ENCODE measurements around the gene GOLPH3L.
"Not testable (repeated sequence)": the region's sequence is repeated elsewhere in the genome, so short reads cannot be mapped to it uniquely, and the experiment has no call there.

The GOLPH3L gene

DNA sequence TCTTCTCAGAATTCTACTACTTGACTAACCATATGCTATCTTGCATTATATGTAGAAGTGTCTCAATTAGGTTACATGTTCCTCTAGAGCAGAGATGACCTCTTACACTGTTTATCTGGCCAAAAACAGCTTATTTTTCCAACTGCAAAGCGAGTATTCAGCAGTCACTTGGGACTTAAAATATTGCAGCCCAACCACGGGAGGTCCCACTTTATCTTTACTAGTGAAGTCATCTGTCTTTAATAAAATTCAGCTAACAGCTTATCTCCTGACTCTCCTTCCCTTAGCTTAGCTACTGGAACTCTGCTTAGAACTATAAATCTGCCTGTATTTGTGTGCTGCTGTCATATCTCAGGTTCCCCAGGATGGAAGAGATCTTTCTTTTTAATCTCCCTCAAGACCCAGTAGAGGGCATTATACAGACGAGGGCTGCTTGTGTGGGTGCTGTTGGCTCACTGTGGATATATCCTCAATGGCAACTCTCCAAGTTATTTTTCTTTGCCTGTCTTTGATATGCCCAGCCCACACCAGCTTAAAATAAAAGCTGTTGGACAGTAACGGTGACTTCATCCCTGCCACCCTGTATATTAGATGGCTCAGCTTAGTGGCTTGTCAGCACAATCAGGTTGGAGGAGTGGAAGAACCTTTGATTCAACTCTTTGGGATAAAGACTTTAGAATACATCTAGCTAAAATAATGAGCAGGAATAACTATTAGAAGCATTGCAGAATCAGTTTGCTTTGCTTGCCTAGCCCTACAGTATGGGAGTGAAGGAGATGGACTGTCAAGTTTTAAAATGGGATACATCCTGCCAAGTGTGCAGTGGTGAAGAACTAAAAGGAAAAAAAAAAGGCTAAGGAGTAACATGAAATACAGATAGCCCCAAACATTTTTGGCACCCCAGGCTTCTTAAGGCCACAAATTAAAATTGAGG lies 77.1 kb downstream of the GOLPH3L start:
- DNase-seq (ENCODE audit: low read depth in 2 of 3, low spot score in 1 of 3) = no peak

DNA sequence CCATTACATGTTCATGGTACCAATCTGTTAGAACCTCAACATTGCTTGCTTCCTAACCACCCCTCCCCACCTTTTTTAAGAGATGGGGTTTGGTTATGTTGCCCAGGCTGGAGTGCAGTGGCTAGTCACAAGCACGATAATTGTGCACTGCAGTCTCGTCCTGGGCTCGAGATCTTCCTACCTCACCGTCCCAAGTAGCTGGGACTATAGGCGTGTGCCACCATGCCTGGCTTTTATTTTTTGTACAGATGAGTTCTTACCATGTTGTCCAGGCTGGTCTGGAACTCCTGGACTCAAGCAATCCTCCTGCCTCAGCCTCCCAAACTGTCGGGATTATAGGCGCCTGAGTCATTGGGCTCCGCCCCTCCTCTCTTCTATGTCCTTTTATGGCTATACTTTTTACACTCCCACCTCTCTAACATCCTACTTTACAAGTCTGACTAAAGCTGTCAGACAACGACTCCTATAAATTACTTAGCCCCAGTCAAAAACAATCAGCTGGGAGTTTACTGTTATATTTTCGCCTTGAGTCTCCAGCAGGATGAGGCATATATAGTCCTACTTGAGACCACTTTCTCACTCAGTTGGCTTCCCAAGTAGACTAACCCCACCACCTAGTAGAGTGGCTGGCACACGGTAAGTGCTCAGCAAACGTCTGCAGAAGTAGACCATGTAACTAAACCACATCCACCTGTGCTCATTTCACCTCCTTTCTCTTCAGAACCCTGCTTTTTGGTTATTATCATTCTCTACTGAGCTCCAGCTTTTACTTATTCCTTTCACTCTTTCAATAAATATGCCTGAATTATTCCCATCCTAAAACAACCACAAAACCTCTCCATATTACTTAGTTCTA lies 81.4 kb downstream of the GOLPH3L start:
- DNase-seq (ENCODE audit: low read depth in 2 of 3, low spot score in 1 of 3) = no peak

DNA sequence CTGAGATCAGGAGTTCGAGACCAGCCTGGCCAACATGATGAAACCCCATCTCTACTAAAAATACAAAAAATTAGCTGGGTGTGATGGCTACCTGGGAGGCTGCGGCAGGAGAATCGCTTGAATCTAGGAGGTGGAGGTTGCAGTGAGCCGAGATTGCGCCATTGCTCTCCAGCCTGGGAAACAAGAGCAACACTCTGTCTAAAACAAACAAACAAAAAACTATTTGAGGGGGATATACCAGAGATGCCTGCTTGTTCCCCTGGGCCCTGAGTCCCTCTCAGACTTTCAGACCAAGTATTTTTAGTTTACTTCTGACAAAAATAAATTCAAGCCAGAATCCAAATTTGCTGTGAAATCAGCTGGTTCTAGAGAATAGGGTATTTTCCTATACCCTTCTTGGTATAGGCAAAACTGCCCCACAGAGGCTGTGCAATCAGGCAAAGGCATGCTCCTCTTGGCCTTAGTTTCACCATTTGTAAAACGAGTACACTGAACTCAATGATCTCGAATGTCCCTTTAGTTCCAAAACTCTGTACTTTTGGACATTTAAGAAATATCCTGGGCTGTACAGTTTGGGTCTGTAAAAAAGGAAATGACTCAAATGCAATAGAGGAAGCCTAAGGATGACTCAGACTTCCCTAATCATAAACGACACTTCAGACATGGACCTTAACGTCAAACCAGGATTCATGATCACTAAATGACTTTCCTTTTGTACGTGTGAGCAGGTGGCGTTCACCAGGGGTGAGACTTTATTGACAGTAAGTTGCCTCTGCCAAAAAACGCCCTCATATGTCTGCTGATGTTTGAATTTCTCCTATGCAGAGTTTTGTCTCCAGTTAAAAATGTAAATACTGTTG lies 83.7 kb downstream of the GOLPH3L start:
- DNase-seq (ENCODE audit: low read depth in 2 of 3, low spot score in 1 of 3) = peak in 2 of 3 donors; percentile 39

DNA sequence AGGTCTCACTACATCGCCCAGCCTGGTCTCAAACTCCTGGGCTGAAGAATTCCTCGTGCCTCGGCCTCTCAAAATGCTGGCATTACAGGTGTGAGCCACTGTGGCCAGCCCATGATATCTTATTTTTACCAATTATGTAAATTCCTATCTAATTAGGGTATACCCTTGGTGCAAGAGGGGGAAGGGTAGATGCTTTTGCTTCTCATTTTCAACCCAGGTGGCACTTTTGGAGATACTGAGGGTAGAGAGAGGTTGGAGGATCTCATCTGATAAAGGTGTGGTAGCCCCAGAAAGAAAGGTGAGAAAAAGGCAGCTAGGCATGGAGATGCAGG lies 85.0 kb downstream of the GOLPH3L start:
- DNase-seq (ENCODE audit: low read depth in 2 of 3, low spot score in 1 of 3) = no peak

DNA sequence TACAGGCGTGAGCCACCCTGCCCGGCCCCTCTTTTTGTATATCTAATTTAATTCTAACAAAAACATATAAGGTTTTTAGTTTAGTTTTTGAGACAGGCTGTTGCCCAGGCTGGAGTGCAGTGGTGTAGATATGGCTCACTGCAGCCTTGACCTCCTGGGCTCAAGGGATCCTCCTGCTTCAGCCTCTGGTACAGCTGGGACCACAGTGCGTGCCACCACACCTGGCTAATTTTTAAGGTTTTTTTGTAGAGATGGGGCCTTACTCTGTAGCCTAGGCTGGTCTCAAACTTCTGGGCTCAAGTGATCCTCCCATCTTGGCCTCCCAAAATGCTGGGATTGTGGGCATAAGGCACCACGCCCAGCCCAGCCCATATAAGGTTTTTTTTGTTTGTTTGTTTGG lies 86.4 kb downstream of the GOLPH3L start:
- no peak for DNase-seq (ENCODE audit: low read depth in 2 of 3, low spot score in 1 of 3)

DNA sequence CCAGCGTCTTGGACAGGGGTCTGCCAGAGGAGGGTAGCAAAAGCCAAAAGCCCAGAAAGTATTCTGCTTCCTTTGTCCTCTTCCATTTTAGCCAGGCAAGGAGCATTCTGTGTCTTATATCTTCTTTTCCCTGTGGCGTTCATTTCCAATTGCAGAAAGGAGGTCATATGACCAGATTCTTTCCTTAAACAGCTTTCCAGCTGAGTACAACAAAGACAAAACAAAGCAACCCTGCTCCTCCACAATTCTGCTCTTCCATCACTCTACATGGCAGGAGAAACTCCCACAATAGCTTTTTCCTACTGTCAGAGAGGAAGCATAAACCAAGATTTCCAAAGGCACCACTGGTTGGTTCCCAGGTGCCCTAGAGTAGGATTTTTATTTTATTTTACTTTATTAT lies 87.2 kb downstream of the GOLPH3L start:
- DNase-seq (ENCODE audit: low read depth in 2 of 3, low spot score in 1 of 3) = no peak

DNA sequence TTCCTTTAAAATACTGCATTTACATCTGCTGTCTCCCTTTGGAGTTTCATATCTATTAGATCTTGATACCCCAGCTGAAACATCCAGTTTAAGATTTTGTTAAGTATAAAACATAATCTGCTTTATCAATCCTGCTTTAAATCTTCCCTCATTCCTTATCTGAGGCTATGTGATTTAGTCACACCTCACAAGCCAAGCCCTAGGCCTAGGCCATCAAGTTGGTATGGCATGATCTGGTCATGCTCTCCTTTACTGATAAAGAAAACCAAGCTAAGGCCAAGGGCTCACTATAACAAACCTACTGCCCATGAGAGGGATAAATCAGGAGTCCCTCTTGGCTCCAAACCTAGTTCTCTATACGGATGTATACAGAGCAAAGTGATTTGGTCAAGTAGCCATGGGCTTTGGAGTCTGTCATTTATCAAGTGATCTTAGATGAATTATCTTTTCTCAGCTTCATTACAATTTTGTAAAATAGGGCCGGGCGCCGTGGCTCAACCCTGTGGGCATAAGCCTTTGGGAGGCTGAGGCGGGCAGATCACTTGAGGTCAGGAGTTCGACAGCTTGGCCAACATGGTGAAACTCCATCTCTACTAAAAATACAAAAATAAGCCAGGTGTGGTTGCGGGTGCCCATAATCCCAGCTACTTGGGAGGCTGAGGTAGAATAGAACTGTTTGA lies 90.4 kb downstream of the GOLPH3L start:
- no peak for DNase-seq (ENCODE audit: low read depth in 2 of 3, low spot score in 1 of 3)

DNA sequence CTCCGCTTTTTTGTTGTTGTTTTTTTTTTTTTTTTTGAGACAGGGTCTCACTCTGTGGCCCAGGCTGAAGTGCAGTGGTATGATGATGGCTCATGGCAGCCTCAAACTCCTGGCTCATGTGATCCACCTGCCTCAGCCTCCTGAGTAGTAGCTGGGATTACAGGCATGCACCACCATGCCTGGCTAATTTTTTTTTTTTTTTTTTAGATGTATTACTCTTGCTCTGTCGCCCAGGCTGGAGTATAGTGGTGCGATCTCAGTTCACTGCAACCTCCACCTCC lies 91.6 kb downstream of the GOLPH3L start:
- DNase-seq (ENCODE audit: low read depth in 2 of 3, low spot score in 1 of 3) = not testable (repeated sequence)

DNA sequence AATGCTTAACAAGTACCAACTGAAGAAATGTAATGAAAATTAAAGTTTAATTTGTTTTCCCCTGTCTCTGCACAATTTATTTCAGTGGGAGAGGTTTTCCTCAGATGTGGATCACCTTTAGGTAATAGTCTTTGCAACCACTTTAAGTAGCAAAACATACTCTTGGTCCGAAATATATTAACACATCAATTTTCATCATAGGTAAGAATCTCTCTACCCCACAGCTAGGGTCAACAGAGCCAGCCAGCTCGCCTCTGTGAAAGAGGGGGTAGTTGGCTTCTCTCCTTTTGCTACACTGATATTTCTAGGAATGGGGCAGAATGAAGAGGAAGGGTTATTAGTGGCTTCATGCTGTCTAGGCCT lies 92.7 kb downstream of the GOLPH3L start:
- no peak for DNase-seq (ENCODE audit: low read depth in 2 of 3, low spot score in 1 of 3)

DNA sequence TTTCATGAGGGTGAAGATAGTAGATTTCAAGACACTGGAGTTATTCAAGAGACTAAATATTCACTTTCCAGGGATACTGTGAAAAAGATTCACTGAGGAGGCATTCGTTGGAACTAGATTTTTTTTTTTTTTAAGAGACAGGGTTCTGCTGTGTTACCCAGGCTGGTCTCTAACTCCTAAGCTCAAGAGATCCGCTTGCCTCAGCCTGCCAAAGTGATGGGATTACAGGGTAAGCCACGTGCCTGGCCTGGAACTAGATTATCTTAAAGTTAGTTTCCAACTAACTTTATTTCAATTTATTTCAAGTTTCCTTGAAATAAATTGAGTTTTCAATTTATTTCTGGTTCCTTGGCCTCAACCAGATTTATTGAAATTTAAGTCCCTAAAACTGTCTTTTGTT lies 93.2 kb downstream of the GOLPH3L start:
- no peak for DNase-seq (ENCODE audit: low read depth in 2 of 3, low spot score in 1 of 3)

DNA sequence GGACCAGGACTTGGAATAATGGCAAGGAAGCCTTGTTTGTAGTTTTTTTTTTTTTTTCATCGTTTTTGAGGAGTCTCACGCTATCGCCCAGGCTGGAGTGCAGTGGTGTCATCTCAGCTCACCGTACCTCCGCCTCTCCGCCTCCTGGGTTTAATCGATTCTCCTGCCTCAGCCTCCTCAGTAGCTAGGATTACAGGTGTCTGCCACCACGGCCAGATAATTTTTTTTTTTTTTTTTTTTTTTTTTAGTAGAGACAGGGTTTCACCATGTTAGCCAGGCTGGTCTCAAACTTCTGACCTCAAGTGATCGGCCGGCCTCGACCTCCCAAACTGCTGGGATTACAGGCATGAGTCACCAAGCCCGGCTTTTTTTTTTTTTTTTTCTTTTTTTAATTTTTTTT lies 94.6 kb downstream of the GOLPH3L start:
- not testable (repeated sequence) for DNase-seq (ENCODE audit: low read depth in 2 of 3, low spot score in 1 of 3)

DNA sequence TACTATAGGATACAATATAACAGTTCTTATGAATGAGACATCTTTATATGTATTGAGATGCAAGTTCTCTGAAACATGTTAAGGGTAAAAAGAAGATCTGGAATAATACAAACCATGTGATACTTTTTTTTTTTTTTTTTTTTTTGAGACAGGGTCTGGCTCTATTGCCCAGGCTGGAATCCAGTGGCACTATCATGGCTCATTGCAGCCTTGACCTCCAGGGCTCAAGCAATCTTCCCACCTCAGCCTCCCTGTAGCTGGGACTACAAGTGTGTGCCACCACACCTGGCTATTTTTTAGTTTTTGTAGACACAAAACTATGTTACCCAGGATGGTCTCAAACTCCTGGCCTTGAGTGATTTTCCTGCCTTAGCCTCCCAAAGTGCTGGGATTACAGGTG lies 95.4 kb downstream of the GOLPH3L start:
- no peak for DNase-seq (ENCODE audit: low read depth in 2 of 3, low spot score in 1 of 3)

DNA sequence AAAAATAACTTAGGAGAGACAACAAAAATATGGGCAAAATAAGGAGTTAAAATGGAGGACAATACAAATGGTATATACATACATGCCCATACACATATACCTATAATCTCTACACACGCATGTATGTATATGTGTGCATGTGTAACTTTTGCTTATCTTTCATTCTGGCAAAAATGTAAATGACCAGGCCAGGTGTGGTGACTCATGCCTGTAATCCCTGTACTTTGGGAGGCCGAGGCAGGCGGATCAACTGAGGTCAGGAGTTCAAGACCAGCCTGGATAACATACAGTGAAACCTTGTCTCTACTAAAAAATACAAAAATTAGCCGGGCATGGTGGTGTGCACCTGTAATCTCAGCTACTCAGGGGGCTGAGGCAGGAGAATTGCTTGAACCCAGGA lies 98.6 kb downstream of the GOLPH3L start:
- DNase-seq (ENCODE audit: low read depth in 2 of 3, low spot score in 1 of 3) = not testable (repeated sequence)

DNA sequence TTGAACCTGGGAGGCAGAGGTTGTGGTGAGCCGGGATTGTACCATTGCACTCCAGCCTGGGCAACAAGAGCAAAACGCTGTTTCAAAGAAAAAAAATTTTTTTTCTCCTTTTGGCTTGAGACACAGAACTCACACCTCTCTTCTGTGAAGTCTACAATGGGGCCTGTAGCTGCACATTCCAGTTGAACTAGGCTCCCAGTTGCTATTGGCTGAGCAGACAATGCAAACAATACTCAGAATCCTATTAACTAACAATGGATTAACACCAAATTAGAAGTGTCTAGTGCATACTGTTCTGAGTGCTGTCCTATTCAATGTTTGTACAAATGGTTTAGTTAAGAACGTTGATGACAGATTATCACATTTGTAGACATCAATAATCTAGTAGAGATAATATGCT lies 100.0 kb downstream of the GOLPH3L start:
- DNase-seq (ENCODE audit: low read depth in 2 of 3, low spot score in 1 of 3) = no peak
